Lung (tissue), 12 donors: ENCODE measurements around the gene COPS7A. TPM values are rescaled to one million over a fixed set of nuclear protein-coding genes. Genes with fewer than 3 reads are reported as not detected.

ENCODE experiments used
- ATAC-seq: fragments of 200-7000 bp; cut with Tn5 transposase; one replicate; pipeline ENCODE4 v1.9.1; 2020; ENCODE audit warnings: moderate number of reproducible peaks; ENCODE audit not compliant: insufficient read depth, low FRiP score
- DNase-seq, 3 donors: peaks; one replicate each; pipeline ENCODE4 v3.0.0-alpha.2; 2013 to 2017
- H3K27ac ChIP-seq, 2 donors: one replicate each; pipeline ENCODE4 v1.5.1; 2013; ENCODE audit warnings: mild to moderate bottlenecking in 2 of 2, moderate library complexity in 2 of 2, control low read depth in 1 of 2, inconsistent platforms in 1 of 2, low read depth in 1 of 2, low read length in 1 of 2
- H3K27me3 ChIP-seq, 3 donors: one replicate each; pipeline ENCODE4 v1.5.1; 2013; ENCODE audit warnings: low read length in 2 of 3; ENCODE audit not compliant: control insufficient read depth in 3 of 3, insufficient read depth in 3 of 3
- H3K36me3 ChIP-seq, 4 donors: one replicate each; pipeline ENCODE4 v1.5.1; 2013; ENCODE audit warnings: low read length in 4 of 4, mild to moderate bottlenecking in 1 of 4, moderate library complexity in 1 of 4; ENCODE audit not compliant: control insufficient read depth in 4 of 4, insufficient read depth in 4 of 4
- H3K4me1 ChIP-seq, 5 donors: one replicate each; pipeline ENCODE4 v1.5.1; 2013; ENCODE audit warnings: low read length in 5 of 5, mild to moderate bottlenecking in 2 of 5, moderate library complexity in 1 of 5; ENCODE audit not compliant: control insufficient read depth in 5 of 5, insufficient read depth in 5 of 5
- H3K4me3 ChIP-seq: one replicate; pipeline ENCODE4 v1.5.1; 2013; ENCODE audit warnings: mild to moderate bottlenecking, control low read depth, moderate library complexity
- H3K9ac ChIP-seq, 2 donors: one replicate each; pipeline ENCODE4 v1.5.1; 2013; ENCODE audit warnings: low read length in 2 of 2, control low read depth in 1 of 2; ENCODE audit not compliant: insufficient read depth in 1 of 2
- H3K9me3 ChIP-seq, 4 donors: one replicate each; pipeline ENCODE4 v1.5.1; 2013; ENCODE audit warnings: low read length in 3 of 4, mild to moderate bottlenecking in 1 of 4, moderate library complexity in 1 of 4; ENCODE audit not compliant: control insufficient read depth in 4 of 4, insufficient read depth in 3 of 4
- WGBS, 2 donors: extraction: QIAGEN DNeasy Blood & Tissue Kit; methylation state at CpG; one replicate each; pipeline ENCODE4 v1.1.7; 2013; 5-methylcytosine and 5-hydroxymethylcytosine counted together
- polyA plus RNA-seq, 2 donors: library from polyadenylated mRNA; stranded (reverse); fragments of 200-250 nt; gene quantifications; one replicate each; pipeline ENCODE4 v1.2.1, GENCODE V29; 2013
- total RNA-seq, 2 donors: library from RNA; depleted of rRNA in 1 of 2; stranded (reverse); fragments of >200 nt in 1 of 2; gene quantifications; one replicate each; pipeline ENCODE4 v1.2.1, GENCODE V29; 2014 to 2021
- TF ChIP-seq, protein P1 (sequence below): IDR thresholded peaks from 2 replicates; pipeline ENCODE4 v1.5.1; 2012; ENCODE audit warnings: mild to moderate bottlenecking; ENCODE audit errors: control extremely low read depth, extremely low read depth
- donor health status: control.
- donor health status: control.
- donor health status: Bipolar disorder and iron deficiency.
- donor health status: healthy.
- donor health status: DM: yes; HTN: yes; CAD: no.

COPS7A gene
- total and polyA plus RNA-seq, 4 donors, result 40.1 to 74.7 (median 61.2) TPM

DNA sequence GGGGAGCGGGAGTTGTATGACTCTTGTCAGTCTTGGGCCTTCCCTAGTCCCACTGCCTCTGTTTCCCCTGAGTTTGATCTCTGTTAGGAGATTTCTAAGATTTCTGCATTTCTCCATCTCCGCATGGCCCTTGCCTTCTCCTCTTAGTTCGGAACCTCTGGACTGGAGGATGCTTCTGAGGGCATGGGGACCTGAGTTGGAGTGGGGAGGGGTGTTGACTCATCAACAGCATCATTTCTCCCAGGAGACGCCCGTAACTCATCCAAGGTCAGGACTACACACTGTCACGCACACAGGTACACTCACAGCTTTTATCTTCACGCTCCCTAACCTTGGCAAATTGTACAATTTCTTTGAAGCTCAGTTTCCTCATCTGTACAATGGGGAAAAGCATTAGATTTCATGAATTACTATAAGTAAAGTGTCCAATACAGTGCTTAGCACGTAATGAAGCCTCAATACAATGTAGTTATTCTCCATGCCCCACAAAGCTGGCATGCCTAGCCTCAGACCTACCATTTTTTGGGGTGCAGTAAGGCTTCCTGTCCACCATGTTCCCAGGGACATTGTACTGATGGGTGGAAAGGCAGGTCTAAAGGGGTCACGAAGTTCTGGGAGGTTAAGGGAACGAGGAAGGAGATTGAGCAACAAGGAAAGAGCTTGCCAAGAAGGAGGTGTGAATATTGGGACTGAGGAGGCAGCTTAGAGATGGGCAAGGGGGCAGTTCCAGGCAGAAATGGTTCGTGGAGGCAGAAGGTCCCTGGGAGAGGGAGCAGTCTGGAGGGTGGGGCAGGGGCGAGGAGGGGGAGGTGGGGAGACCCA lies 47.9 kb downstream of the COPS7A start:
- TF ChIP-seq, protein P1, sequence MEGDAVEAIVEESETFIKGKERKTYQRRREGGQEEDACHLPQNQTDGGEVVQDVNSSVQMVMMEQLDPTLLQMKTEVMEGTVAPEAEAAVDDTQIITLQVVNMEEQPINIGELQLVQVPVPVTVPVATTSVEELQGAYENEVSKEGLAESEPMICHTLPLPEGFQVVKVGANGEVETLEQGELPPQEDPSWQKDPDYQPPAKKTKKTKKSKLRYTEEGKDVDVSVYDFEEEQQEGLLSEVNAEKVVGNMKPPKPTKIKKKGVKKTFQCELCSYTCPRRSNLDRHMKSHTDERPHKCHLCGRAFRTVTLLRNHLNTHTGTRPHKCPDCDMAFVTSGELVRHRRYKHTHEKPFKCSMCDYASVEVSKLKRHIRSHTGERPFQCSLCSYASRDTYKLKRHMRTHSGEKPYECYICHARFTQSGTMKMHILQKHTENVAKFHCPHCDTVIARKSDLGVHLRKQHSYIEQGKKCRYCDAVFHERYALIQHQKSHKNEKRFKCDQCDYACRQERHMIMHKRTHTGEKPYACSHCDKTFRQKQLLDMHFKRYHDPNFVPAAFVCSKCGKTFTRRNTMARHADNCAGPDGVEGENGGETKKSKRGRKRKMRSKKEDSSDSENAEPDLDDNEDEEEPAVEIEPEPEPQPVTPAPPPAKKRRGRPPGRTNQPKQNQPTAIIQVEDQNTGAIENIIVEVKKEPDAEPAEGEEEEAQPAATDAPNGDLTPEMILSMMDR, result no peak
- no peak overlapping the region for H3K4me3 ChIP-seq
- peaks cover 0 to 2% (median 0%) of the 10 kb centered on the region in 4 donors for H3K9me3 ChIP-seq
- peaks cover 0 to 28% (median 14%) of the 10 kb centered on the region in 4 donors for H3K36me3 ChIP-seq
- peaks cover 7 to 39% (median 17%) of the 10 kb centered on the region in 5 donors for H3K4me1 ChIP-seq
- no peak overlapping the region for H3K9ac ChIP-seq
- ATAC-seq, result no peak
- peak in 2 of 3 donors; percentile 38 to 58 for DNase-seq
- 67 to 71% methylated on average over 12 of the region's 12 CpGs for WGBS, 2 donors
- peak overlapping the region in 1 of 2 donors; percentile 34 for H3K27ac ChIP-seq
- peaks cover 0 to 2% (median 0%) of the 10 kb centered on the region in 3 donors for H3K27me3 ChIP-seq

DNA sequence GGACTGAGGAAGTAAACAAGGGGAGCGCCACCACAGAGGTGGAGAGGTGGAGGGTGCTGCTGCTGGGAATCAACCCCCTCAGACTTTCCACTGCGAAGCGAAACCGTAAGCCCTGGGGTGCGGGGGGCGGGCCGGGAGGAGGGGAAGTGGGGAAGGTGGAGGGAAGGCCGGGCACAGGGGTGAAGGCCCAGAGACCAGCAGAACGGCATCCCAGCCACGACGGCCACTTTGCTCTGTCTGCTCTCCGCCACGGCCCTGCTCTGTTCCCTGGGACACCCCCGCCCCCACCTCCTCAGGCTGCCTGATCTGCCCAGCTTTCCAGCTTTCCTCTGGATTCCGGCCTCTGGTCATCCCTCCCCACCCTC lies 48.5 kb downstream of the COPS7A start, which contains the start of gene LAG3:
LAG3 (plus strand) TSS at position 190 of the 365 bp plus-strand sequence. CDS start 333 bp downstream, outside the sequence.
- no peak for DNase-seq
- Histone ChIP-seq H3K9me3 (peaks cover 0 to 2% (median 0%) of the 10 kb centered on the region in 4 donors), H3K9ac (no peak within 1 kb of the TSS), H3K4me3 (no peak within 1 kb of the TSS), H3K27ac (peak within 1 kb of the TSS in 1 of 2 donors; percentile 34), H3K27me3 (peaks cover 0 to 2% (median 0%) of the 10 kb centered on the region in 3 donors), H3K36me3 (peaks cover 0 to 28% (median 14%) of the 10 kb centered on the region in 4 donors), H3K4me1 (peaks cover 7 to 39% (median 17%) of the 10 kb centered on the region in 5 donors)
- WGBS, 2 donors, result 36 to 47% methylated on average over 11 to 15 of the region's 15 CpGs
- TF ChIP-seq, protein P1, result no peak
- ATAC-seq, result no peak

DNA sequence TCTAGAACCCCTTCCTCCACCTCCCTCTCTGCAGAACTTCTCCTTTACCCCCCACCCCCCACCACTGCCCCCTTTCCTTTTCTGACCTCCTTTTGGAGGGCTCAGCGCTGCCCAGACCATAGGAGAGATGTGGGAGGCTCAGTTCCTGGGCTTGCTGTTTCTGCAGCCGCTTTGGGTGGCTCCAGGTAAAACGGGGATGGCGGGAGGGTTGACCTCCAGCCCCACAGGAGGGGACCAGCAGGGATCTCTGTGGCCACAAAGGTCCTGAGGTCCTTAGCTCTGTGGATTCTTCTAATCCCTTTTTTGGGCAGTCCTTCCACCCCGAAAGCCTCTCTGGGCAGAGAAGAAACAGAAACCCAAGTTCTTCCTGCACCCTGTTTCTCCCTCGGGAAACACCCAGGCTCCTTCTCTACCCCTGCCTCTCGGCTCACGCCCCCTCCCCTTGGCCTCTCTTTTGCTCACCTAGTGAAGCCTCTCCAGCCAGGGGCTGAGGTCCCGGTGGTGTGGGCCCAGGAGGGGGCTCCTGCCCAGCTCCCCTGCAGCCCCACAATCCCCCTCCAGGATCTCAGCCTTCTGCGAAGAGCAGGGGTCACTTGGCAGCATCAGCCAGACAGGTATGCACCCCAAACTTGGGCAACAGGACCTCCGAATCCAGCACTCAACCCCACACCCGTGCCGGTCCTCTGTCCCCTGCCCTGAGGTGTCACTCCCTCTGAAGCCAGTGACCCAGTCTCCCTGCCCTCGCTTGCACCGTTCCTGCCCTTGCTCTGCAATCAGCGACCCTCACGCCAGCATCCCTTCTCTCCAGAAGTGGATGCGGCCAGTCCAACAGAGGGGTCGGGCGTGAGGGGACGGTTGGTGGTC lies 49.1 kb downstream of the COPS7A start:
- no peak for ATAC-seq
- Histone ChIP-seq H3K9ac (no peak overlapping the region), H3K36me3 (peaks cover 0 to 23% (median 14%) of the 10 kb centered on the region in 4 donors), H3K27ac (no peak overlapping the region), H3K4me1 (peaks cover 5 to 39% (median 17%) of the 10 kb centered on the region in 5 donors), H3K9me3 (peaks cover 0 to 2% (median 0%) of the 10 kb centered on the region in 4 donors), H3K4me3 (no peak overlapping the region), H3K27me3 (peaks cover 0 to 2% (median 0%) of the 10 kb centered on the region in 3 donors)
- WGBS, 2 donors, result 76 to 81% methylated on average over 19 to 21 of the region's 21 CpGs
- no peak for DNase-seq
- TF ChIP-seq, protein P1, result no peak
